ENCODE data around the gene HHIPL1. TPM values are rescaled to one million over a fixed set of nuclear protein-coding genes. Genes with fewer than 3 reads are reported as not detected.

The HHIPL1 gene
- total RNA-seq, 1 donor, result 3.9 TPM

DNA sequence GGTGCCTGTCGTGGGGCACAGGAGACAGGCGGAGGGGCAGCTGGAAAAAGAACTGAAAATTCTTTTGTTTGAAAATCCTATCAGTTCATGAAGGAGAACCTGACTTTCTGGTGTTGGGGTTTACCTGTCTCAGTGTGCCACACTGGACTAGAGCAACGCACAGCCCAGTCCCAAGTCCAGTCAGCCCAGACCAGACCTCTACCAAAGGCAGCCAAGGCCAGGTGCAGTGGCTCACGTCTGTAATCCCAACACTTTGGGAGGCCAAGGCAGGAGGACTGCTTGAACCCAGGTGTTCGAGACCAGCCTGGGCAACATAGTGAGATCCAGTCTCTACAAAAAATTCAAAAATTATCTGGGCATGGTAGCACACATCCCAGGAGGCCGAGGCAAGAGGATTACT lies 45.5 kb upstream of the HHIPL1 start:
- TF ChIP-seq, protein P1, sequence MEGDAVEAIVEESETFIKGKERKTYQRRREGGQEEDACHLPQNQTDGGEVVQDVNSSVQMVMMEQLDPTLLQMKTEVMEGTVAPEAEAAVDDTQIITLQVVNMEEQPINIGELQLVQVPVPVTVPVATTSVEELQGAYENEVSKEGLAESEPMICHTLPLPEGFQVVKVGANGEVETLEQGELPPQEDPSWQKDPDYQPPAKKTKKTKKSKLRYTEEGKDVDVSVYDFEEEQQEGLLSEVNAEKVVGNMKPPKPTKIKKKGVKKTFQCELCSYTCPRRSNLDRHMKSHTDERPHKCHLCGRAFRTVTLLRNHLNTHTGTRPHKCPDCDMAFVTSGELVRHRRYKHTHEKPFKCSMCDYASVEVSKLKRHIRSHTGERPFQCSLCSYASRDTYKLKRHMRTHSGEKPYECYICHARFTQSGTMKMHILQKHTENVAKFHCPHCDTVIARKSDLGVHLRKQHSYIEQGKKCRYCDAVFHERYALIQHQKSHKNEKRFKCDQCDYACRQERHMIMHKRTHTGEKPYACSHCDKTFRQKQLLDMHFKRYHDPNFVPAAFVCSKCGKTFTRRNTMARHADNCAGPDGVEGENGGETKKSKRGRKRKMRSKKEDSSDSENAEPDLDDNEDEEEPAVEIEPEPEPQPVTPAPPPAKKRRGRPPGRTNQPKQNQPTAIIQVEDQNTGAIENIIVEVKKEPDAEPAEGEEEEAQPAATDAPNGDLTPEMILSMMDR (IDR thresholded peaks at IDR 0.05; ENCODE audit: insufficient read depth, low read depth, low read length), result no peak
- no peak for DNase-seq (ENCODE audit: low read depth)

DNA sequence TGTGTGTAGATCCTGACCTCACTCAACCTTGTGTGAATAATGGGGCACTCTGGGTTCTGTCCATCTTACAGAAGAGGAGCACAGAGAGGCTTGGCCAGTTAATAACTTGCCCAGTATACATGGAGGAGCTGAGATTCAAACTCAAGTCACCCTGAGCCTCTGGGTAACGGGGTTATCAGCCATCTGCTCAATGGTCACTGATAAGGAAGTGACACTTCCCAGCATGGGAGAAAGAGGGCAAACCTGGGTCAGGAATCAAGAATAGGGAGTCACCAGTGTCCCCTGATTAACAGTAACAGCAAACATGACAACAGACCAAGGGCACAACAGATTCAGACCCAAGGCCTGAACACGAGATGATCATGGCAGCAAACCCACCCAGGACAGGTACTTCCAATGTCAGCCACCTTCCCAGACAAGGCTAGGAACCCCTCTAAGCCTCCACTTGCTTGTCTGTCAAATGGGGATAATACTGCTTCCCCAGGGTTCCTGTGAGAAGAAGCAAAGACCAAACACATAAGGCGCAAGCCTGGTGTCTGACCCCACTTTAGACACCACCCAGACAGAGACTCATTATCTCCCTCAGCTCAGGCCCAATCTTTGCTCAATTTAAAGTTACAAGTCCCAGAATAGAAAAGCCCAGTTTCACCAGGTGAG lies 44.6 kb upstream of the HHIPL1 start:
- TF ChIP-seq, protein P1 (IDR thresholded peaks at IDR 0.05; ENCODE audit: insufficient read depth, low read depth, low read length), result no peak
- DNase-seq (ENCODE audit: low read depth), result no peak
- H3K4me3 ChIP-seq (ENCODE audit: low read depth, low read length), result no peak overlapping the region

More for the DNA sequence above, 45.5 kb upstream of the HHIPL1 start:
- H3K4me3 ChIP-seq (ENCODE audit: low read depth, low read length), result no peak overlapping the region

DNA sequence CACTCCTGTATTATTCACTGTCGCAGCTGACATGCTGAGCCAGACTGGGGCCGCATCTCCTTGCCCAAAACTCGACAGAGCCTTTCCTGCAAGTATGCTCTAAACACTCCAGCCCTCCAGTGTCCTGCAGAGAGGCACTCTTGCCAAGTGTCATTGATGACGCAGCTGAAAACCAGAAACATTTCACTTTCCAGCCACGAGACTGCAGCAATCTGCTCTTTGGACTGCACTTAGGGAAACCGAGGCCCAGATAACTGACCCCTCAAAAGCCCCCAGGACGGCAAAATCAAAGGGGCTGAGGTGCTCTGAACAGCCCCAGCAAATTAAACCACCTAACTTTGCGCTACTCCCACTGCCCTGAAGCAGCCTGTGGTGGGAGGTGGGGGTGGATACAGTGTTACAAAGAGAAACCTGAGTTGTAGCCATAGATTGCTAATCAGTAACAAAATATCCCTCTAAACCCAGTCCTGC lies 43.5 kb upstream of the HHIPL1 start:
- peak overlapping the region; percentile 46 for H3K4me3 ChIP-seq (ENCODE audit: low read depth, low read length)
- DNase-seq (ENCODE audit: low read depth), result peak; percentile 64
- TF ChIP-seq, protein P1 (IDR thresholded peaks at IDR 0.05; ENCODE audit: insufficient read depth, low read depth, low read length), result no peak

DNA sequence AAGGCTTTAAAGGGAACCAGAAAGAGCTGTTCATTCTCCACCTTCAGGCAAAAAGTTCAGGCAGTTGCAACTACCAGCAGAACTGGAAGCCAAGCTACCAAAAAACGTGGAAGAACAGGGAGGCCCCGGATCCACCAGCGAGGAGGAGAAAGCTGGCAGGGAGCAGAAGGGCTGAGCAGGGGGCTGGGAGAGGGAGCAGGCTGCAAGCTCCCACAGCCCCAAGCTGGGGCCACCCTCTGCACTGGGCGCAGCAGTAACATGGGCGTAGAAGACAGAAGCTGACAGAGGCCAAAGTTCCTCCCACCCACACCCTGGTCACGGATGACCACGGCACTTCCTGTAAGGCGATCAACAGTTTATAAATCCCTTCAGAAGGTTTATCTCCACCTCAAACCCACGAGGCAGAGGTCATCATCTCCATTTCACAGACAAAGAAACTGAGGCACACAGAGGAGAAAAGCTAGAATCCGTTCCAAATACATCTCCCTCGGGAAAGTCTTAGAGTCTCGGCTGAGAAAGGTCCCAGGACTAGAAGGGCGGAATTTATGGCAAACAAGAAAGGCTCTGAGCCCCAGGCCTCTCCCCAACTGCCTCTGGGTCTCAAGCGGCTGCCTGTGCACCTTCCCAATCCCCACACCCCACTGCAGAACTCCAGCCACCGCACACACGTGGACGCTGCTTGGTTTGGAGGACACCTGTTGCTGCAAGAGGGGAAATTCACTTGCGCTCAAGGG lies 42.7 kb upstream of the HHIPL1 start:
- peak; percentile 35 for DNase-seq (ENCODE audit: low read depth)
- peak overlapping the region; percentile 46 for H3K4me3 ChIP-seq (ENCODE audit: low read depth, low read length)
- TF ChIP-seq, protein P1 (IDR thresholded peaks at IDR 0.05; ENCODE audit: insufficient read depth, low read depth, low read length), result no peak

DNA sequence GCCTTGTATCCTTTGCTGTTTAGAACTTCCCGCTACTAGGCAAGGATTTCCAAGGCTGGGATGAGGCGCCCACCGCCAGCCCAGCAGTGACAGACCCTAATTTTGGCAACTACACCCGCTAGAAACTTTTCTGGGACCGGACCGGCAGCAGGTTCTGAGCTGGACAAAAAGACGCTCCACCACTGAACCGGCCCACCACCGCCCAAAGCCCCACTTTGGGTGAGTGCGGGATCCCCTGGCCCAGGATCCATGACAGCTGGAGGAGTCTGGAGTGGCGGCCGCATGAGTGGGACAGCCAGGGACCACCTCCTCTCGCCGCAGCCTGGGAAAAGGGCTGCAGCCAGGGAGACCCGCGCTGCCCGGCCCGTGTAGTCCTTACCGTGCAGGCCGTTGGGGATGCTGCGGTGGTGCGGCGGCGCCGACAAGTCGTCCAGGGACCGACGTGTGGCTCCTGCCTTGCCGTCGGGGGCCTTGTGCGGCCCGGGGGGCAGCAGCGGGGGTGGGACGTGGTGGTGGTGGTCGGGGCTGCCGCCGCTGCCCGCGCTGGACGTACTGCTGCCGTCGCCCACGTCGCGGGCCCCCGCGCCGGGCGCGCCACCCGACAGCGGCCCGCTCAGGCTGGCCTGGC lies 42.0 kb upstream of the HHIPL1 start:
- H3K4me3 ChIP-seq (ENCODE audit: low read depth, low read length), result peak overlapping the region; percentile 46
- TF ChIP-seq, protein P1 (IDR thresholded peaks at IDR 0.05; ENCODE audit: insufficient read depth, low read depth, low read length), result no peak
- no peak for DNase-seq (ENCODE audit: low read depth)

DNA sequence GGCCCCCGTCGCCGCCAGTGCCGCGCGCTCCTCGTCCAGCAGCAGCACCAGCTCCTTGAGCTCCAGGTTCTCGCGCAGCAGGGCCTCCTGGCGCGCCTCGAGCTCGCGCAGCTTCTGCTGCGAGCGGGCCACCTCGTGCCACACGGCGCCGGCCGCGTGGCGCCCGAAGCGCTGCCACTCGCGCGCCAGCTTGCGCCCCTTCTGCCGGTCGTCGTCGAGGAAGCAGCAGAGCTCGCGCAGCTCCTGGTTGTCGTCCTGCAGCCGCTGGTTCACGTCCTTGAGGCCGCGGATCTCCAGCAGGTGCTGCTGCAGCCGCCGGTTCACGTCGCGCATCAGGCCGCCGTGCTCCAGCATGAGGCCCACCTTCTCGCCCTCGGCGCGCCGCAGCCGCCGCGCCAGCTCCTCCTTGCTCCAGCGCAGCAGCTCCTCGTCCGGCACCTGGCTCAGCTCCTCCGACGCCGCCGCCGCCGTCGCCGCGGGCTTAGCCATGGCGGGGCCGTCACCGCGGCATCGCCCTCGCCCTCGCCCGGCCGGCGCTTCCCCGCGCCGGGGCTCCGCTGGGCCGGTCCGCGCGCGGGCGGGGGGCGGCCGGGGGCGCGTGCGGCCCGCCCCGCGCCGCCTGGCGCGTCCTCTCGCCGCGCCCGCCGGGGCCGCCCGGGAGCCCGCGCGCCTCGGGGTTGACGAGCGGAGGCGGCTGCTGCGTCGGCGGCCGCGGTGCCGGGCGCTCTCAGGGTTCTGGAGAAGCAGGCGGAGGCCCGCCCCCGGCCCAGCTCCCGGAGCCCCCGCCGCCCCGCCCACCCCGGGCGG lies 41.3 kb upstream of the HHIPL1 start, which contains the start of gene CCDC85C:
TSS of gene CCDC85C (minus strand) at position 737 of the 807 bp plus-strand sequence. CDS start at position 489, 248 bp downstream.
- peak; percentile 47 for DNase-seq (ENCODE audit: low read depth)
- H3K4me3 ChIP-seq (ENCODE audit: low read depth, low read length), result peak within 1 kb of the TSS; percentile 73
- TF ChIP-seq, protein P1 (IDR thresholded peaks at IDR 0.05; ENCODE audit: insufficient read depth, low read depth, low read length), result no peak

Measured in fibroblast of villous mesenchyme (primary cell).